HUES48 (cell line): ENCODE measurements around the gene GCNT2.
"Not testable (repeated sequence)": the region's sequence is repeated elsewhere in the genome, so short reads cannot be mapped to it uniquely, and the experiment has no call there.

Source experiments
- H3K27ac ChIP-seq: one replicate; pipeline ENCODE4 v1.7.0; 2013; ENCODE audit warnings: low read depth, low read length, inconsistent platforms
- H3K27me3 ChIP-seq: 2 replicates; pipeline ENCODE4 v1.6.1; 2013; ENCODE audit warnings: mild to moderate bottlenecking, low read length; ENCODE audit not compliant: control insufficient read depth, insufficient read depth
- H3K36me3 ChIP-seq: 2 replicates; pipeline ENCODE4 v1.6.1; 2013; ENCODE audit warnings: low read length; ENCODE audit not compliant: control insufficient read depth, insufficient read depth
- H3K4me1 ChIP-seq: 2 replicates; pipeline ENCODE4 v1.6.1; 2013; ENCODE audit warnings: mild to moderate bottlenecking, low read length; ENCODE audit not compliant: control insufficient read depth, insufficient read depth
- H3K4me3 ChIP-seq: 2 replicates; pipeline ENCODE4 v1.5.1; 2013; ENCODE audit warnings: mild to moderate bottlenecking, low read depth, low read length
- H3K9ac ChIP-seq: 2 replicates; pipeline ENCODE4 v1.6.1; 2013; ENCODE audit warnings: mild to moderate bottlenecking, low read depth, low read length, moderate library complexity
- H3K9me3 ChIP-seq: 2 replicates; pipeline ENCODE4 v1.6.1; 2013; ENCODE audit warnings: low read length; ENCODE audit not compliant: control insufficient read depth, insufficient read depth

Gene GCNT2

DNA sequence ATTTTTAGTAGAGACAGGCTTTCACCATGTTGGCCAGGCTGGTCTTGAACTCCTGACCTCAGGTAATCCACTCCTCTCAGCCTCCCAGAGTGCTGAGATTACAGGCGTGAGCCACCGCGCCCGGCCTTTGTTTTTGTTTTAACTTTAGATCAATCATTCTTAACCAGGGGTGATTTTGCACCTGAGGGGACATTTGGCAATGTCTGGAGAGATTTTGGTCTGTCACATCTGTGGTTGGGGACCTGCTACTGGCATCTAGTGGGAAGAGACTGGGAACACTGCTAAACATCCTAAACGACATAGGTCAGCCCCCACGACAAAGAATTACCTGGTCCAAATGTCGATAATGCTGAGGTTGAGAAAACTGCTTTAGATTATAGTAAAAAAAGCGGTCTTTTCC is 91.0 kb downstream of the GCNT2 start:
- Histone ChIP-seq H3K27ac (peak overlapping the region; percentile 12), H3K9me3 (no peaks in the 10 kb centered on the region), H3K4me1 (peaks cover 18% of the 10 kb centered on the region), H3K4me3 (no peak overlapping the region), H3K27me3 (no peaks in the 10 kb centered on the region), H3K9ac (no peak overlapping the region), H3K36me3 (peaks cover 8% of the 10 kb centered on the region; the same call in 1 of the 2 replicates)

DNA sequence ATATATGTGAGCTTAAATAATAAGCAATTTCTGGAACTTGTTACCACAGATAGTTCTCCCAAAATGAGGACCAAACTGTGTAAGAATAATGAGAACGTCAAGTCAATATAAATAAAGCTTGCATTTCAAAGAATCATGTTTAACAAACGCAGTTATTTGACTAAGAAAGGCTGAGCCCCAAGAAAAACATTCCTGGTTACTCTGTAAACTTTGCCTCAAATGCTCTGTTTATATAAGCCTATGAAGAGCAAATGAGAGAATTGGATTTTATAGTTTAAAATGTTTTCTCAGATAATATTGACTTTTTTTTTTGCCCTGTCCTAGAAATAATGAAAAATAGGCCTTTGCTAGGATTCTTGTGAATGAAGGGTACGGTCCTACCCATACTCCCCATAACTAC is 91.9 kb downstream of the GCNT2 start:
- no peaks in the 10 kb centered on the region for H3K27me3 ChIP-seq
- no peak overlapping the region for H3K4me3 ChIP-seq
- H3K27ac ChIP-seq, result no peak overlapping the region
- H3K36me3 ChIP-seq, result peaks cover 8% of the 10 kb centered on the region; the same call in 1 of the 2 replicates
- H3K9ac ChIP-seq, result no peak overlapping the region
- peaks cover 18% of the 10 kb centered on the region for H3K4me1 ChIP-seq
- no peaks in the 10 kb centered on the region for H3K9me3 ChIP-seq

DNA sequence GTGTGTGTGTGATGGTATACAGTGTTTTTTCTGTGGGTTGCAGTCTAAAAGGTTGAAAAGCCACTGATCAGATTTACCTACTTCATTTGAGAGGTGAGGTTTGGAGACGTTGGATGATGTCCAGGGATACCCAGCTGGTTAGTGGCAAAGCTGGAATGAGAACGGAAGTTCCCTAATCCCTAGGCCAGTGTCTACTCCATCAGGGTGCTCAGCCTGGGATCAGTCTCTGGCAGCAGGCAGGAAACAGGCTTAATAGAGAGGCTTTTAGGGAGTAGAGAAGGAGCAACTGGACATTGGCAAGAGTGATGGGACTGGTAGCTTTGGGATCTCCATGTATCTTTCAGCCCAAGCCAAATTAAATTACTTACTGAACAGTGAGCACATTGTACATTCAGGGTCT is 92.6 kb downstream of the GCNT2 start:
- H3K27ac ChIP-seq, result no peak overlapping the region
- peaks cover 4% of the 10 kb centered on the region; the same call in 1 of the 2 replicates for H3K36me3 ChIP-seq
- no peaks in the 10 kb centered on the region for H3K9me3 ChIP-seq
- H3K27me3 ChIP-seq, result no peaks in the 10 kb centered on the region
- H3K4me3 ChIP-seq, result no peak overlapping the region
- peaks cover 18% of the 10 kb centered on the region for H3K4me1 ChIP-seq
- no peak overlapping the region for H3K9ac ChIP-seq

DNA sequence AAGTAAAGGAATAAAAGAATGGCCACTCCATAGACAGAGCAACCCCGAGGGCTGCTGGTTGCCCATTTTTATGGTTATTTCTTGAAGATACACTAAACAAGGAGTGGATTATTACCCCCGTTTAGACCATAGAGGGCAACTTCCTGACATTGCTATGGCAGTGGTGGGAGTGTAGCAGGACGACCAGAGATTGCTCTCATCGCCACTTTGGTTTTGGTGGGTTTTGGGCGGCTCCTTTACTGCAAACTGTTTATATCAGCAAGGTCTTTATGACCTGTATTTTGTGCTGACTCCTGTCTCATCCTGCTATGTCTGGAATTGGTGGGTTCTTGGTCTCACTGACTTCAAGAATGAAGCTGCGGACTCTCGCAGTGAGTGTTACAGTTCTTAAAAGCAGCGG is 94.5 kb downstream of the GCNT2 start:
- Histone ChIP-seq H3K9ac (no peak overlapping the region), H3K9me3 (no peaks in the 10 kb centered on the region), H3K27ac (no peak overlapping the region), H3K36me3 (peaks cover 2% of the 10 kb centered on the region), H3K27me3 (no peaks in the 10 kb centered on the region), H3K4me1 (peaks cover 18% of the 10 kb centered on the region), H3K4me3 (no peak overlapping the region)

DNA sequence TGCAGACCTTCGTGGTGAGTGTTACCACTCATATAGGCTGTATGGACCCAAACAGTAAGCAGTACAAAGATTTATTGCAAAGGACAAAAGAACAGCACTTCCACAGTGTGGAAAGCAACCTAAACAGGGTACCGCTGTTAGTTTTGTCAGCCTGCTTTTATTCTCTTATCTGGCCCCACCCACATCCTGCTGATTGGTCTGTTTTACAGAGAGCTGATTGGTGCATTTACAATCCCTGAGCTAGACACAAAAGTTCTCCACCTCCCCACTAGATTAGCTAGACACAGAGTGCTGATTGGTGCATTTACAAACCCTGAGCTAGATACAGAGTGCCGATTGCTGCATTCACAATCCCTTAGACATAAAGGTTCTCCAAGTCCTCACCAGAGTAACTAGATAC is 95.1 kb downstream of the GCNT2 start:
- H3K27ac ChIP-seq, H3K27me3 ChIP-seq, H3K9ac ChIP-seq, H3K36me3 ChIP-seq, H3K4me3 ChIP-seq, H3K9me3 ChIP-seq: not testable (repeated sequence)
- peaks cover 18% of the 10 kb centered on the region for H3K4me1 ChIP-seq

DNA sequence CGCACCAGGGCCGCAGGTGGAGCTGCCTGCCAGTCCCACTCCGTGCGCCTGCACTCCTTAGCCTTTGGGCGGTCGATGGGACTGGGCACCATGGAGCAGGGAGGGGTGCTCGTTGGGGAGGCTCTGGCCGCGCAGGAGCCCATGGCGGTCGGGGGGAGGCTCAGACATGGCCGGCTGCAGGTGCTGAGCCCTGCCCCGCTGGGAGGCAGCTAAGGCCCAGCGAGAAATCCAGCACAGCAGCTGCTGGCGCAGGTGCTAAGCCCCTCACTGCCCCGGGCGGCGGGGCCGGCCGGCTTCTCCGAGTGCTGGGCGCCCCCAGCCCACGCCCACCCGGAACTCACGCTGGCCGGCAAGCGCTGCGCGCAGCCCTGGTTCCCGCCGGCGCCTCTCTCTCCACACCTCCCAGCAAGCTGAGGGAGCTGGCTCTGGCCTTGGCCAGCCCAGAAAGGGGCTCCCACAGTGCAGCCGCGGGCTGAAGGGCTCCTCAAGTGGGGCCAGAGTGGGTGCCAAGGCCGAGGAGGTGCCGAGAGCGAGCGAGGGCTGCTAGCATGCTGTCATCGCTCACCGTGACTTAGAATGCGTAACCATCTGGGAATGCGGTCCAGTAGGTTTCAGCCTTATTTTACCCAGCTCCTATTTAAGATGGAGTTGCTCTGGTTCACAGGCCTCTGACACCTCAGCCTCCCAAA is 96.0 kb downstream of the GCNT2 start:
- Histone ChIP-seq H3K36me3 (peaks cover 17% of the 10 kb centered on the region), H3K27ac (no peak overlapping the region), H3K4me3 (no peak overlapping the region), H3K27me3 (no peaks in the 10 kb centered on the region), H3K4me1 (peaks cover 17% of the 10 kb centered on the region), H3K9ac (no peak overlapping the region), H3K9me3 (no peaks in the 10 kb centered on the region)

DNA sequence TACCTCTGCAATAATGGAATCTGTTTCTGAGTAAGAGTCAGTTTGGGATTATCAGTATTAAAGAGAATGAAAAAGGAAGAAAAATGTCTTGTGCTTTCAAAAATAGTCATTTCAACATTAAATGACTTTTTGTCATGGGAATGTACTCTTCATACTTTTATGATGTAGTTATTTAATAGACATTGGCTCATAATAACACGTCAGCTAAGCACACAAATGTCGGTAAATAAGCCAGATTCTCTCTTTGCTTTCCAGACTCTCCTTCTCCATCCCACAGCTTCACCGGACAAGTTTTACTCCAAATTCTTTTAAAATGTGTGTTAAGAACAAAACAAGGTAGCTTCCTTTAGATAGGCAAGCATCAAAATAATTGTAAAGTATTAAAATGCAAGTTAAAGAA is 97.3 kb downstream of the GCNT2 start:
- no peak overlapping the region for H3K9ac ChIP-seq
- H3K4me1 ChIP-seq, result peaks cover 5% of the 10 kb centered on the region; the same call in 1 of the 2 replicates
- peaks cover 27% of the 10 kb centered on the region for H3K36me3 ChIP-seq
- no peaks in the 10 kb centered on the region for H3K9me3 ChIP-seq
- H3K4me3 ChIP-seq, result no peak overlapping the region
- H3K27ac ChIP-seq, result no peak overlapping the region
- H3K27me3 ChIP-seq, result no peaks in the 10 kb centered on the region

DNA sequence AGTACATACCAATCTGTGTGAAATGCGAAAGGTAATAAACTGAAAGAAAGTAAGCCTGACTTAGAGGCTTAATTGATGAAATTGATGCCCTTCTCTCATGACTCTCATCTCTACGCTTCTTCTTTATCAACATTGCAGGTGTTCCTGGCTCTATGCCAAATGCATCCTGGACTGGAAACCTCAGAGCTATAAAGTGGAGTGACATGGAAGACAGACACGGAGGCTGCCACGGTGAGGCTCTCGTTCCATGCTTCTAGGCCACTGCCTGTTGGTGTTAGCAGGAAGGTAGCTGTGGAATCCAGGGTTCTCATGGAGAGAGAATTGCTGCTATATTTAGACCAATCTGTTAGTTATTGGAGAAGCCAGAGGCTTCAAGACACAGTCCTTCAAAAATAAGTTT is 100.1 kb downstream of the GCNT2 start:
- Histone ChIP-seq H3K4me3 (no peak overlapping the region), H3K9ac (no peak overlapping the region), H3K9me3 (no peaks in the 10 kb centered on the region), H3K27ac (no peak overlapping the region), H3K27me3 (no peaks in the 10 kb centered on the region), H3K36me3 (peaks cover 54% of the 10 kb centered on the region), H3K4me1 (no peaks in the 10 kb centered on the region)

DNA sequence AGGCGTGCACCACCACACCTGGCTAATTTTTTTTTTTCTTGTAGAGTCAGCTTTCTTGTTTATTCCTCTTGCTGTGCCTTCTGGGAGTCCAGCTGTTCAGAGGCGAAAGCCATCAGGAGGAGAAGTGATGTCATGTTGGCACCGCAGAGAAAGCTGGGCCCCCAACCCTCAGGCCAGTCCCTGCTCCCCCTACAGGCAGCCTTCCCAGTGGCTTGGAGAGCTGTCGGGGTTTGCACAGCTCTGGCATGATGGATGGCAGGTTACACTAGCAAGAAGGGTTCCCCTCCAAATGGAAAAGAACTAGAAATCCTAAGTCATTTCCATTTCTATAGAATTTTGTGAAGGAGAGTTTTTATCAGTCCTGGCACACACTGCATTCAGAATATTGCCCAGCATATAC is 100.7 kb downstream of the GCNT2 start:
- Histone ChIP-seq H3K9ac (no peak overlapping the region), H3K36me3 (peaks cover 60% of the 10 kb centered on the region), H3K27me3 (no peaks in the 10 kb centered on the region), H3K4me3 (no peak overlapping the region), H3K4me1 (no peaks in the 10 kb centered on the region), H3K9me3 (no peaks in the 10 kb centered on the region), H3K27ac (no peak overlapping the region)

DNA sequence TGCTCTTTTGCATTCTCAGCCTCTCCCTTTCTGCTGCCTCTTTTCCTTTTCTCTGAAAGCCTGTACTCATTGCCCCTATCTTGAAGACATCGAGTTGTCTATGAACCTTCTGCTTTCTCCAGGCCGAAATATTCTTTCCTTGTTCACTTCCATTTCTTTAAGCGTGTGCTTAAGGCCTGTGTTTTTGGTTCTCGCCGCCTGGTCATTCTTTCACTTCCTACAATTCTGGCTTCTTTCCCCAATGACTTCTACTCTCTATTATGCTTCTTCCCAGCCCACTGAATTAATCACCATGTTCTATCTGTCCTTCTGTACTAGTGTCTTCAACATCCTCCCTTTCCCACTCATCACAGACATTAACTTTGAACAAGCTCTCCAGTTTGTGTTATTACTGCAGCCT is 103.7 kb downstream of the GCNT2 start:
- Histone ChIP-seq H3K4me3 (no peak overlapping the region), H3K4me1 (no peaks in the 10 kb centered on the region), H3K9me3 (no peaks in the 10 kb centered on the region), H3K9ac (no peak overlapping the region), H3K36me3 (peaks cover 77% of the 10 kb centered on the region), H3K27me3 (no peaks in the 10 kb centered on the region), H3K27ac (no peak overlapping the region)

DNA sequence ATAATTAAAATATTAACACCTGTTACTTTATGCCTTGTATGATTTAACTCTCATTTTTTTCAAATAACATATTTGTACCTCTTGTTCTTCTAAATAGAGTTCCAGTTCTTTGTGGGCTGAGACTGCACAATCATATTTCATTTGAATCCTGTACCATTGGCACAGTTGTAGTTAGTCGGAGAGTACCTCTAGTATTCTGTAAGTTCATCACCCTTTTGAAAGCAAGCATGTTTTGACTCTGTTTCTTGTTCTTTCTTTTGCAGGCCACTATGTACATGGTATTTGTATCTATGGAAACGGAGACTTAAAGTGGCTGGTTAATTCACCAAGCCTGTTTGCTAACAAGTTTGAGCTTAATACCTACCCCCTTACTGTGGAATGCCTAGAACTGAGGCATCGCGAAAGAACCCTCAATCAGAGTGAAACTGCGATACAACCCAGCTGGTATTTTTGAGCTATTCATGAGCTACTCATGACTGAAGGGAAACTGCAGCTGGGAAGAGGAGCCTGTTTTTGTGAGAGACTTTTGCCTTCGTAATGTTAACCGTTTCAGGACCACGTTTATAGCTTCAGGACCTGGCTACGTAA is 105.1 kb downstream of the GCNT2 start:
- H3K9me3 ChIP-seq, result no peaks in the 10 kb centered on the region
- H3K4me1 ChIP-seq, result no peaks in the 10 kb centered on the region
- H3K4me3 ChIP-seq, result no peak overlapping the region
- no peaks in the 10 kb centered on the region for H3K27me3 ChIP-seq
- no peak overlapping the region for H3K9ac ChIP-seq
- H3K36me3 ChIP-seq, result peaks cover 69% of the 10 kb centered on the region
- H3K27ac ChIP-seq, result no peak overlapping the region
